ENCODE data around the gene SLC31A2. TPM values are rescaled to one million over a fixed set of nuclear protein-coding genes. Genes with fewer than 3 reads are reported as not detected.

The SLC31A2 gene
- total RNA-seq, 1 donor from 2014 or later, result 2.1 TPM

GRCh38 chr9:113156880-113157279 lies 6.1 kb downstream of the SLC31A2 start:
- Mint-ChIP-seq H3K4me1 (ENCODE audit: unreplicated experiment) (peaks cover 8% of the 10 kb centered on the region), H3K9me3 (ENCODE audit: unreplicated experiment) (no peaks in the 10 kb centered on the region)
- TF ChIP-seq CTCF (IDR thresholded peaks at IDR 0.05; ENCODE audit: unreplicated experiment), result no peak

GRCh38 chr9:113158446-113158845 lies 7.6 kb downstream of the SLC31A2 start:
- Mint-ChIP-seq H3K27me3 (ENCODE audit: unreplicated experiment) (peaks cover 9% of the 10 kb centered on the region), H3K4me3 (ENCODE audit: unreplicated experiment) (no peak overlapping the region), H3K27ac (ENCODE audit: unreplicated experiment) (no peak overlapping the region), H3K4me1 (ENCODE audit: unreplicated experiment) (peaks cover 8% of the 10 kb centered on the region), H3K9me3 (ENCODE audit: unreplicated experiment) (no peaks in the 10 kb centered on the region), H3K36me3 (ENCODE audit: low read depth, unreplicated experiment) (peaks cover 25% of the 10 kb centered on the region)
- no peak for TF ChIP-seq CTCF (IDR thresholded peaks at IDR 0.05; ENCODE audit: unreplicated experiment)
- no peak for DNase-seq (ENCODE audit: low spot score)

More at GRCh38 chr9:113156880-113157279, 6.1 kb downstream of the SLC31A2 start:
- Mint-ChIP-seq H3K27ac (ENCODE audit: unreplicated experiment) (no peak overlapping the region), H3K36me3 (ENCODE audit: low read depth, unreplicated experiment) (peaks cover 18% of the 10 kb centered on the region), H3K27me3 (ENCODE audit: unreplicated experiment) (peaks cover 9% of the 10 kb centered on the region), H3K4me3 (ENCODE audit: unreplicated experiment) (no peak overlapping the region)
- no peak for DNase-seq (ENCODE audit: low spot score)

DNA sequence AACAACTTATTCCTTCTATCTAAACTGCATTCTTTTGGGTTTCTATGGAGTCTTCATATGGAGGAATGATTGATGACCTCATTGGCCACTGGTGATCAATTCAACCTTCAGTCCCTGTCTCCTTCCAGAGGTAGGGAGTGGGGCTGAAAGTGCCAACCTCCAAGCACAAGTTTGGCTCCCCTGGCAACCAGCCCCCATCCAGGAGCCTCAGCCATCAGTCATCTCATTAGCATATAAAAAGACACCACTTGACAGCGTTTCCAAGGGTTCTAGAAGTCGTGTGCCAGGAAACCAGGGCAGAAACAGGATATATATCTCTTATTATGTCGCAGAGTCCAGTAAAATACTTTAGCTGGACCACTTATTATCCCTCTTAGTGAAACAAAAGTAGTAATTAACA lies 9.8 kb downstream of the SLC31A2 start:
- peaks cover 8% of the 10 kb centered on the region for H3K4me1 Mint-ChIP-seq (ENCODE audit: unreplicated experiment)
- H3K27me3 Mint-ChIP-seq (ENCODE audit: unreplicated experiment), result peaks cover 5% of the 10 kb centered on the region
- no peaks in the 10 kb centered on the region for H3K9me3 Mint-ChIP-seq (ENCODE audit: unreplicated experiment)
- H3K27ac Mint-ChIP-seq (ENCODE audit: unreplicated experiment), result no peak overlapping the region
- H3K36me3 Mint-ChIP-seq (ENCODE audit: low read depth, unreplicated experiment), result peaks cover 30% of the 10 kb centered on the region
- no peak for TF ChIP-seq CTCF (IDR thresholded peaks at IDR 0.05; ENCODE audit: unreplicated experiment)
- no peak overlapping the region for H3K4me3 Mint-ChIP-seq (ENCODE audit: unreplicated experiment)
- DNase-seq (ENCODE audit: low spot score), result no peak

GRCh38 chr9:113163001-113163400 lies 12.2 kb downstream of the SLC31A2 start:
- TF ChIP-seq CTCF (IDR thresholded peaks at IDR 0.05; ENCODE audit: unreplicated experiment), result no peak
- H3K27me3 Mint-ChIP-seq (ENCODE audit: unreplicated experiment), result peaks cover 5% of the 10 kb centered on the region
- DNase-seq (ENCODE audit: low spot score), result no peak
- H3K4me1 Mint-ChIP-seq (ENCODE audit: unreplicated experiment), result peaks cover 2% of the 10 kb centered on the region
- no peak overlapping the region for H3K27ac Mint-ChIP-seq (ENCODE audit: unreplicated experiment)
- no peak overlapping the region for H3K4me3 Mint-ChIP-seq (ENCODE audit: unreplicated experiment)
- H3K36me3 Mint-ChIP-seq (ENCODE audit: low read depth, unreplicated experiment), result peaks cover 47% of the 10 kb centered on the region
- H3K9me3 Mint-ChIP-seq (ENCODE audit: unreplicated experiment), result no peaks in the 10 kb centered on the region

GRCh38 chr9:113164536-113165300 lies 13.9 kb downstream of the SLC31A2 start:
- Mint-ChIP-seq H3K27me3 (ENCODE audit: unreplicated experiment) (peaks cover 3% of the 10 kb centered on the region), H3K9me3 (ENCODE audit: unreplicated experiment) (no peaks in the 10 kb centered on the region), H3K4me3 (ENCODE audit: unreplicated experiment) (no peak overlapping the region), H3K4me1 (ENCODE audit: unreplicated experiment) (peaks cover 2% of the 10 kb centered on the region), H3K36me3 (ENCODE audit: low read depth, unreplicated experiment) (peaks cover 49% of the 10 kb centered on the region), H3K27ac (ENCODE audit: unreplicated experiment) (no peak overlapping the region)
- TF ChIP-seq CTCF (IDR thresholded peaks at IDR 0.05; ENCODE audit: unreplicated experiment), result no peak
- DNase-seq (ENCODE audit: low spot score), result no peak

Data from endothelial cell (in vitro differentiated cells).